Fibroblast of lung (primary cell): ENCODE data around the gene USP7.

Source experiments
- EZH2 ChIP-seq: IDR thresholded peaks from 2 replicates; pipeline ENCODE4 v1.5.1; 2012; ENCODE audit warnings: low read length, control low read depth, mild to moderate bottlenecking; ENCODE audit errors: missing control alignments
- TF ChIP-seq, protein P1 (sequence below), 2 donors: IDR thresholded peaks in 1 of 2; conservative IDR thresholded peaks in 1 of 2; 1 replicate in 1 of 2; 2 replicates in 1 of 2; pipeline ENCODE4 v1.5.1; 2011 to 2012; ENCODE audit warnings: low read length in 2 of 2, control low read depth in 1 of 2, inconsistent platforms in 1 of 2, low read depth in 1 of 2, mild to moderate bottlenecking in 1 of 2

DNA sequence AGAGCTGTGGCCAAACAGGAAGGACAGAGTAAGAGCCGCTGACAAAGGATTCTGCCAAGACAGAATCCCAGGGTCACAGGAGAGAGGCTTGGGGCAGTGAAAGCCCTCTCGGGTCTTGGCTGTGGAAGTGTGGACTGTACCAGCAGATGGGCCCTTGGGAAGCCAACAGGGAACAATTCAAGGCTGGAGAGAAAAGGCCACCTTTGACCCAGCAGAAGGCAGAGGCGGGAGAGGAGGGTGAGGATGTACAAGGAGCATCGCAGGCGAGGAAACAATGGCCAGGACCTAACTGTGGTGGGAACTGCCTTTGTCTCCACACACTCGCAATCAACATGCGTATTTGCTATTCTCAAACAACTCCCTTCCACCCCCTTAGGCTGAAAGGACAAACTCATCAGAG, 110.6 kb downstream of the USP7 start:
- TF ChIP-seq, protein P1, sequence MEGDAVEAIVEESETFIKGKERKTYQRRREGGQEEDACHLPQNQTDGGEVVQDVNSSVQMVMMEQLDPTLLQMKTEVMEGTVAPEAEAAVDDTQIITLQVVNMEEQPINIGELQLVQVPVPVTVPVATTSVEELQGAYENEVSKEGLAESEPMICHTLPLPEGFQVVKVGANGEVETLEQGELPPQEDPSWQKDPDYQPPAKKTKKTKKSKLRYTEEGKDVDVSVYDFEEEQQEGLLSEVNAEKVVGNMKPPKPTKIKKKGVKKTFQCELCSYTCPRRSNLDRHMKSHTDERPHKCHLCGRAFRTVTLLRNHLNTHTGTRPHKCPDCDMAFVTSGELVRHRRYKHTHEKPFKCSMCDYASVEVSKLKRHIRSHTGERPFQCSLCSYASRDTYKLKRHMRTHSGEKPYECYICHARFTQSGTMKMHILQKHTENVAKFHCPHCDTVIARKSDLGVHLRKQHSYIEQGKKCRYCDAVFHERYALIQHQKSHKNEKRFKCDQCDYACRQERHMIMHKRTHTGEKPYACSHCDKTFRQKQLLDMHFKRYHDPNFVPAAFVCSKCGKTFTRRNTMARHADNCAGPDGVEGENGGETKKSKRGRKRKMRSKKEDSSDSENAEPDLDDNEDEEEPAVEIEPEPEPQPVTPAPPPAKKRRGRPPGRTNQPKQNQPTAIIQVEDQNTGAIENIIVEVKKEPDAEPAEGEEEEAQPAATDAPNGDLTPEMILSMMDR (conservative IDR thresholded peaks at IDR 0.05 in 1 of 2, IDR thresholded peaks at IDR 0.05 in 1 of 2; ENCODE audit: low read depth in 1 of 2, low read length in 2 of 2): no peak
- no peak for TF ChIP-seq EZH2
